Neuronal stem cell (in vitro differentiated cells): ENCODE measurements around the gene P4HB.

ENCODE experiments used
- DNase-seq: peaks from one replicate; pipeline ENCODE4 v3.0.0-alpha.2; 2013; ENCODE audit warnings: low spot score
- H2AFZ ChIP-seq: one replicate; pipeline ENCODE4 v1.6.1; 2013; ENCODE audit warnings: mild to moderate bottlenecking, low read length, inconsistent platforms
- H2AK5ac ChIP-seq: 2 replicates; pipeline ENCODE4 v1.6.1; 2013; ENCODE audit warnings: low read depth, mild to moderate bottlenecking, inconsistent platforms, low read length, moderate library complexity, mixed read lengths
- H2BK120ac ChIP-seq: 2 replicates; pipeline ENCODE4 v1.6.1; 2013; ENCODE audit warnings: low read depth, mild to moderate bottlenecking, inconsistent platforms, low read length, moderate library complexity, mixed read lengths
- H2BK12ac ChIP-seq: one replicate; pipeline ENCODE4 v1.6.1; 2013; ENCODE audit warnings: low read length, inconsistent platforms
- H2BK15ac ChIP-seq: 2 replicates; pipeline ENCODE4 v1.6.1; 2013; ENCODE audit warnings: mild to moderate bottlenecking, low read length, inconsistent platforms, mixed read lengths
- H2BK5ac ChIP-seq: one replicate; pipeline ENCODE4 v1.6.1; 2013; ENCODE audit warnings: inconsistent platforms, mild to moderate bottlenecking, low read length, moderate library complexity
- H3K14ac ChIP-seq: one replicate; pipeline ENCODE4 v1.6.1; 2013; ENCODE audit warnings: low read length, inconsistent platforms
- H3K18ac ChIP-seq: 2 replicates; pipeline ENCODE4 v1.6.1; 2013; ENCODE audit warnings: low read length, inconsistent platforms
- H3K23ac ChIP-seq: 2 replicates; pipeline ENCODE4 v1.6.1; 2013; ENCODE audit warnings: low read depth, mild to moderate bottlenecking, mixed read lengths, low read length, inconsistent platforms; ENCODE audit not compliant: poor library complexity
- H3K27ac ChIP-seq: replicated peaks from 3 replicates; pipeline ENCODE4 v1.5.1; 2013; ENCODE audit warnings: low read length, inconsistent platforms
- H3K27me3 ChIP-seq, 3 experiments: 2 replicates each; pipeline ENCODE4 v1.6.1; 2013; ENCODE audit warnings: low read length in 3 of 3, mild to moderate bottlenecking in 2 of 3, inconsistent platforms in 1 of 3, low read depth in 1 of 3, mixed read lengths in 1 of 3, moderate library complexity in 1 of 3; ENCODE audit not compliant: control insufficient read depth in 3 of 3, insufficient read depth in 3 of 3
- H3K36me3 ChIP-seq, 2 donors: replicated peaks in 1 of 2; 2 replicates each; pipeline ENCODE4 v1.6.1; 2013; ENCODE audit warnings: low read length in 2 of 2; ENCODE audit not compliant: control insufficient read depth in 2 of 2, insufficient read depth in 2 of 2
- H3K4ac ChIP-seq: 2 replicates; pipeline ENCODE4 v1.6.1; 2013; ENCODE audit warnings: inconsistent platforms, mild to moderate bottlenecking, low read length, moderate library complexity
- H3K4me1 ChIP-seq, 2 donors: 1 replicate in 1 of 2; 2 replicates in 1 of 2; pipeline ENCODE4 v1.6.1; 2013; ENCODE audit warnings: low read length in 2 of 2, low read depth in 1 of 2; ENCODE audit not compliant: control insufficient read depth in 2 of 2, insufficient read depth in 1 of 2
- H3K4me2 ChIP-seq: one replicate; pipeline ENCODE4 v1.6.1; 2013; ENCODE audit warnings: mild to moderate bottlenecking, low read length, inconsistent platforms; ENCODE audit not compliant: insufficient read depth, poor library complexity, severe bottlenecking
- H3K4me3 ChIP-seq, 2 donors: 2 replicates each; pipeline ENCODE4 v1.5.1; 2013; ENCODE audit warnings: low read length in 2 of 2, mild to moderate bottlenecking in 2 of 2, inconsistent platforms in 1 of 2, moderate library complexity in 1 of 2
- H3K79me1 ChIP-seq: one replicate; pipeline ENCODE4 v1.6.1; 2013; ENCODE audit warnings: low read depth, mild to moderate bottlenecking, inconsistent platforms, low read length, moderate library complexity
- H3K9ac ChIP-seq: one replicate; pipeline ENCODE4 v1.6.1; 2013; ENCODE audit warnings: mild to moderate bottlenecking, low read depth, low read length, inconsistent platforms; ENCODE audit not compliant: poor library complexity
- H3K9me3 ChIP-seq, 2 donors: replicated peaks in 1 of 2; 2 replicates each; pipeline versions ENCODE3 to v1.6.1; 2013; ENCODE audit warnings: low read length in 2 of 2, mild to moderate bottlenecking in 2 of 2, inconsistent platforms in 1 of 2, low read depth in 1 of 2, mixed read lengths in 1 of 2, moderate library complexity in 1 of 2; ENCODE audit not compliant: control insufficient read depth in 2 of 2, insufficient read depth in 1 of 2
- H4K8ac ChIP-seq: one replicate; pipeline ENCODE4 v1.6.1; 2013; ENCODE audit warnings: low read depth, mild to moderate bottlenecking, inconsistent platforms, low read length, moderate library complexity
- H4K91ac ChIP-seq: one replicate; pipeline ENCODE4 v1.6.1; 2013; ENCODE audit warnings: low read length, low read depth, mild to moderate bottlenecking, inconsistent platforms; ENCODE audit not compliant: poor library complexity
- WGBS, 2 donors: extraction: QIAGEN DNeasy Blood & Tissue Kit; methylation state at CpG; one replicate each; pipeline ENCODE4 v1.1.7; 2013; ENCODE audit warnings: missing lambda C conversion rate in 2 of 2, mixed read lengths in 1 of 2; ENCODE audit not compliant: insufficient read length in 2 of 2, insufficient replicate concordance in 1 of 2; ENCODE audit errors: extremely low coverage in 2 of 2; 5-methylcytosine and 5-hydroxymethylcytosine counted together

The P4HB gene

GRCh38 chr17:81844327-81844851 lies 15.9 kb downstream of the P4HB start:
- no peak overlapping the region for H3K14ac ChIP-seq
- no peak overlapping the region for H3K27ac ChIP-seq
- H3K9ac ChIP-seq = peak overlapping the region; percentile 70
- H3K79me1 ChIP-seq = peaks cover 7% of the 10 kb centered on the region
- DNase-seq = no peak
- no peak overlapping the region for H2AK5ac ChIP-seq
- H3K18ac ChIP-seq = no peak overlapping the region
- no peaks in the 10 kb centered on the region for H3K4me1 ChIP-seq
- no peak overlapping the region for H3K4ac ChIP-seq
- H3K36me3 ChIP-seq = peaks cover 49 to 58% of the 10 kb centered on the region in 2 donors
- H2AFZ ChIP-seq = no peak overlapping the region
- WGBS, 2 donors = no CpG with 5 or more reads among the region's 14 CpGs
- peak overlapping the region; percentile 55 for H3K23ac ChIP-seq
- H3K4me3 ChIP-seq = no peak overlapping the region
- no peak overlapping the region for H3K4me2 ChIP-seq
- H2BK12ac ChIP-seq = peak overlapping the region; percentile 22
- H3K27me3 ChIP-seq = no peaks in the 10 kb centered on the region
- H2BK15ac ChIP-seq = no peak overlapping the region
- no peaks in the 10 kb centered on the region for H3K9me3 ChIP-seq
- no peak overlapping the region for H2BK5ac ChIP-seq
- H4K91ac ChIP-seq = no peak overlapping the region
- peak overlapping the region; percentile 31 for H2BK120ac ChIP-seq
- no peak overlapping the region for H4K8ac ChIP-seq

GRCh38 chr17:81843713-81844326 lies 16.5 kb downstream of the P4HB start:
- no peak overlapping the region for H3K18ac ChIP-seq
- no peak overlapping the region for H3K4me3 ChIP-seq
- WGBS, 2 donors = no CpG with 5 or more reads among the region's 30 CpGs
- H3K36me3 ChIP-seq = peaks cover 49 to 57% of the 10 kb centered on the region in 2 donors
- H3K27ac ChIP-seq = no peak overlapping the region
- H4K8ac ChIP-seq = no peak overlapping the region
- H3K14ac ChIP-seq = no peak overlapping the region
- H2BK15ac ChIP-seq = no peak overlapping the region
- H2BK120ac ChIP-seq = peak overlapping the region; percentile 31
- no peak overlapping the region for H4K91ac ChIP-seq
- no peak overlapping the region for H2AFZ ChIP-seq
- no peaks in the 10 kb centered on the region for H3K9me3 ChIP-seq
- no peaks in the 10 kb centered on the region for H3K27me3 ChIP-seq
- no peak overlapping the region for H3K4me2 ChIP-seq
- DNase-seq = no peak
- no peak overlapping the region for H3K23ac ChIP-seq
- no peak overlapping the region for H3K4ac ChIP-seq
- no peaks in the 10 kb centered on the region for H3K4me1 ChIP-seq
- H3K79me1 ChIP-seq = peaks cover 7% of the 10 kb centered on the region
- peak overlapping the region; percentile 22 for H2BK12ac ChIP-seq
- H2BK5ac ChIP-seq = no peak overlapping the region
- no peak overlapping the region for H2AK5ac ChIP-seq
- H3K9ac ChIP-seq = peak overlapping the region; percentile 70

DNA sequence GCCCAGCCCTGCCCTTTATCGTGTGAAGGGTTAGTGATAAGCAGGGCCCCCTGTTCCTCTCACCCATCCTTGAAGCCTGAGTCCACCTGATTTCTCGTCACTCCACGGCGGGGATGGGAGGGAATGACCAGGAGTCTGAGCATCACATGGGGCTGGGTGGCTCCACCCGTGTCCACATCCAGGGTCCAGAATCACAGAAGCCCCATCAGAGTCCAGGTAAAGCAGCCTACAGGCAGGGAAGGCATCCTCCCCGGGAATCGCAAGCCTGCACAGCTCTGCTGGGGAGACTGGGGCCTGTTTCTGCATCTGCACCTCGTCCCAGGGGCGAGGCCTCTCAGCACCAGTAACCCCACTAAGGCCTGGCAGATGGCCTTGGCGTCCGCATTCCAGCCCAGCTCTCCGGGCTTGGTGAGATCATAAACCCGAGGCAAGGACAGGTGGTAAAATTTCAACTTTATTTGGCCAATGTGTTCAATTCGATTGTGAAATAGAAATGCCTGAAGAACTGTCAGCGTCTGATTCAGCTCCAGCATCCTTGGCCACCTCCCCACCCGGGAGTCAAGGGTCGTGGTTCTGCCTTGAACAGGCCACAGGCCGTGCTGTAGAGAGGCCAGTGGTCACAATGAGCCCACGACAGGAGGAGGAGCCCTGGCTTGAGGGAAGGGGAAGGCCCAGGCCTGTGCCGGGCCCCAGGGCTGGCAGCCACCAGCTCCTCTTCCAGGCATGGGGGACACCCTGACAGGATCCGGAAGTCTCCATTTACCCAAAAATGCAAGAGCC lies 17.4 kb downstream of the P4HB start:
- Histone ChIP-seq H3K36me3 (peaks cover 47 to 53% of the 10 kb centered on the region in 2 donors), H3K4me2 (peak overlapping the region; percentile 11), H3K18ac (no peak overlapping the region), H2BK12ac (no peak overlapping the region), H3K4me3 (no peak overlapping the region), H3K27me3 (no peaks in the 10 kb centered on the region), H3K4ac (no peak overlapping the region), H3K79me1 (peaks cover 7% of the 10 kb centered on the region), H2AK5ac (no peak overlapping the region), H4K8ac (peak overlapping the region; percentile 43), H3K23ac (peak overlapping the region; percentile 89), H3K9ac (no peak overlapping the region), H2AFZ (no peak overlapping the region), H3K9me3 (no peaks in the 10 kb centered on the region), H2BK120ac (no peak overlapping the region), H4K91ac (no peak overlapping the region), H2BK15ac (no peak overlapping the region), H3K14ac (no peak overlapping the region), H3K4me1 (no peaks in the 10 kb centered on the region), H3K27ac (no peak overlapping the region), H2BK5ac (no peak overlapping the region)
- no CpG with 5 or more reads among the region's 21 CpGs for WGBS, 2 donors
- no peak for DNase-seq

- H3K27ac ChIP-seq = no peak overlapping the region
- no peak overlapping the region for H2BK120ac ChIP-seq
- H3K4me2 ChIP-seq = no peak overlapping the region
- H3K18ac ChIP-seq = no peak overlapping the region
- H3K9ac ChIP-seq = no peak overlapping the region
- H2BK15ac ChIP-seq = no peak overlapping the region
- H2AFZ ChIP-seq = no peak overlapping the region
- no peak overlapping the region for H4K91ac ChIP-seq
- H3K27me3 ChIP-seq = no peaks in the 10 kb centered on the region
- H3K36me3 ChIP-seq = peaks cover 47 to 49% of the 10 kb centered on the region in 2 donors
- no peak overlapping the region for H2BK5ac ChIP-seq
- H4K8ac ChIP-seq = peak overlapping the region; percentile 43
- H3K4me1 ChIP-seq = no peaks in the 10 kb centered on the region
- no peak overlapping the region for H2BK12ac ChIP-seq
- H3K4ac ChIP-seq = no peak overlapping the region
- no CpG with 5 or more reads among the region's 11 CpGs for WGBS, 2 donors
- no peak for DNase-seq
- no peak overlapping the region for H3K14ac ChIP-seq
- no peak overlapping the region for H3K4me3 ChIP-seq
- H3K79me1 ChIP-seq = peaks cover 7% of the 10 kb centered on the region
- no peaks in the 10 kb centered on the region for H3K9me3 ChIP-seq
- no peak overlapping the region for H2AK5ac ChIP-seq
- peak overlapping the region; percentile 89 for H3K23ac ChIP-seq
These were observed 18.0 kb downstream of the P4HB start for GRCh38 chr17:81842378-81842724.
